ENCODE measurements around the gene C20orf204. TPM values are rescaled to one million over a fixed set of nuclear protein-coding genes. Genes with fewer than 3 reads are reported as not detected.
"Not testable (repeated sequence)": the region's sequence is repeated elsewhere in the genome, so short reads cannot be mapped to it uniquely, and the experiment has no call there.

The C20orf204 gene
- polyA plus RNA-seq, 1 donor from 2014 or later: 6.0 TPM

- H3K4me2 ChIP-seq (ENCODE audit: low read length): not testable (repeated sequence)
- peaks cover 15% of the 10 kb centered on the region for H3K36me3 ChIP-seq (ENCODE audit: insufficient read depth, low read length)
Measured at GRCh38 chr20:64012385-64013154, 23.4 kb upstream of the C20orf204 start.

GRCh38 chr20:64015635-64016034 is 20.3 kb upstream of the C20orf204 start:
- Histone ChIP-seq H3K27me3 (ENCODE audit: insufficient read depth, low read depth, low read length) (no peaks in the 10 kb centered on the region), H3K9me3 (ENCODE audit: low read length) (no peaks in the 10 kb centered on the region), H2AFZ (ENCODE audit: low read depth, low read length) (no peak overlapping the region), H3K4me3 (ENCODE audit: low read length) (no peak overlapping the region), H4K20me1 (ENCODE audit: insufficient read depth) (no peaks in the 10 kb centered on the region), H3K27ac (ENCODE audit: low read length) (no peak overlapping the region), H3K79me2 (replicated peaks; ENCODE audit: insufficient read depth, low read length) (no peaks in the 10 kb centered on the region), H3K9ac (ENCODE audit: low read length) (no peak overlapping the region), H3K9me2 (ENCODE audit: insufficient read depth, low read length) (no peaks in the 10 kb centered on the region), H3K4me2 (ENCODE audit: low read length) (no peak overlapping the region), H3K36me3 (ENCODE audit: insufficient read depth, low read length) (peaks cover 8% of the 10 kb centered on the region), H3F3A (ENCODE audit: insufficient read depth, low read length, poor library complexity, severe bottlenecking) (no peaks in the 10 kb centered on the region)
- TF ChIP-seq SMC3 (conservative IDR thresholded peaks at IDR 0.05; ENCODE audit: poor library complexity): no peak
- TF ChIP-seq RAD21 (conservative IDR thresholded peaks at IDR 0.05): no peak
- TF ChIP-seq EZH2 (IDR thresholded peaks at IDR 0.05; ENCODE audit: borderline replicate concordance, insufficient read depth, low read length, poor library complexity, severe bottlenecking): no peak
- no peak for TF ChIP-seq MXI1 (conservative IDR thresholded peaks at IDR 0.05; ENCODE audit: poor library complexity, severe bottlenecking)
- TF ChIP-seq REST (IDR thresholded peaks at IDR 0.05; ENCODE audit: borderline replicate concordance): no peak
- TF ChIP-seq POLR2AphosphoS5 (IDR thresholded peaks at IDR 0.05): no peak
- TF ChIP-seq EP300 (conservative IDR thresholded peaks at IDR 0.05; ENCODE audit: poor library complexity, severe bottlenecking): no peak
- no peak for TF ChIP-seq TAF1 (IDR thresholded peaks at IDR 0.05; ENCODE audit: low read depth)
- TF ChIP-seq, protein P1, sequence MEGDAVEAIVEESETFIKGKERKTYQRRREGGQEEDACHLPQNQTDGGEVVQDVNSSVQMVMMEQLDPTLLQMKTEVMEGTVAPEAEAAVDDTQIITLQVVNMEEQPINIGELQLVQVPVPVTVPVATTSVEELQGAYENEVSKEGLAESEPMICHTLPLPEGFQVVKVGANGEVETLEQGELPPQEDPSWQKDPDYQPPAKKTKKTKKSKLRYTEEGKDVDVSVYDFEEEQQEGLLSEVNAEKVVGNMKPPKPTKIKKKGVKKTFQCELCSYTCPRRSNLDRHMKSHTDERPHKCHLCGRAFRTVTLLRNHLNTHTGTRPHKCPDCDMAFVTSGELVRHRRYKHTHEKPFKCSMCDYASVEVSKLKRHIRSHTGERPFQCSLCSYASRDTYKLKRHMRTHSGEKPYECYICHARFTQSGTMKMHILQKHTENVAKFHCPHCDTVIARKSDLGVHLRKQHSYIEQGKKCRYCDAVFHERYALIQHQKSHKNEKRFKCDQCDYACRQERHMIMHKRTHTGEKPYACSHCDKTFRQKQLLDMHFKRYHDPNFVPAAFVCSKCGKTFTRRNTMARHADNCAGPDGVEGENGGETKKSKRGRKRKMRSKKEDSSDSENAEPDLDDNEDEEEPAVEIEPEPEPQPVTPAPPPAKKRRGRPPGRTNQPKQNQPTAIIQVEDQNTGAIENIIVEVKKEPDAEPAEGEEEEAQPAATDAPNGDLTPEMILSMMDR (IDR thresholded peaks at IDR 0.05; ENCODE audit: poor library complexity, severe bottlenecking): no peak

More at GRCh38 chr20:64012385-64013154, 23.4 kb upstream of the C20orf204 start:
- H2AFZ ChIP-seq (ENCODE audit: low read depth, low read length); H3K9me2 ChIP-seq (ENCODE audit: insufficient read depth, low read length); H3F3A ChIP-seq (ENCODE audit: insufficient read depth, low read length, poor library complexity, severe bottlenecking); H3K27ac ChIP-seq (ENCODE audit: low read length); H3K27me3 ChIP-seq (ENCODE audit: insufficient read depth, low read depth, low read length); H4K20me1 ChIP-seq (ENCODE audit: insufficient read depth); H3K9me3 ChIP-seq (ENCODE audit: low read length); H3K79me2 ChIP-seq (replicated peaks; ENCODE audit: insufficient read depth, low read length); H3K4me3 ChIP-seq (ENCODE audit: low read length); H3K9ac ChIP-seq (ENCODE audit: low read length): not testable (repeated sequence)

Data from neural cell (in vitro differentiated cells).